Ishikawa (cell line): ENCODE data around the gene RGS9BP.

Experiments
- EGR1 ChIP-seq: IDR thresholded peaks from 2 replicates; pipeline ENCODE4 v1.6.1; 2012
- EP300 ChIP-seq: IDR thresholded peaks from 2 replicates; pipeline ENCODE4 v1.6.1; 2012; ENCODE audit warnings: borderline replicate concordance
- RAD21 ChIP-seq: IDR thresholded peaks from 2 replicates; pipeline ENCODE4 v1.6.1; 2012; ENCODE audit warnings: low read depth
- REST ChIP-seq: IDR thresholded peaks from 2 replicates; pipeline ENCODE4 v1.6.1; 2012; ENCODE audit warnings: low read depth, mild to moderate bottlenecking
- TAF1 ChIP-seq: IDR thresholded peaks from 2 replicates; pipeline ENCODE4 v1.6.1; 2012; ENCODE audit warnings: low read depth, mild to moderate bottlenecking
- TEAD4 ChIP-seq: IDR thresholded peaks from 2 replicates; pipeline ENCODE4 v1.6.1; 2012
- YY1 ChIP-seq: IDR thresholded peaks from 2 replicates; pipeline ENCODE4 v1.6.1; 2012; ENCODE audit warnings: low read depth

GRCh38 chr19:32642771-32643170 is 32.9 kb upstream of the RGS9BP start:
- TF ChIP-seq EP300 (no peak), EGR1 (no peak), TAF1 (no peak), YY1 (no peak), TEAD4 (no peak), RAD21 (no peak), REST (no peak)
